ENCODE results near the gene RARB.

DNA sequence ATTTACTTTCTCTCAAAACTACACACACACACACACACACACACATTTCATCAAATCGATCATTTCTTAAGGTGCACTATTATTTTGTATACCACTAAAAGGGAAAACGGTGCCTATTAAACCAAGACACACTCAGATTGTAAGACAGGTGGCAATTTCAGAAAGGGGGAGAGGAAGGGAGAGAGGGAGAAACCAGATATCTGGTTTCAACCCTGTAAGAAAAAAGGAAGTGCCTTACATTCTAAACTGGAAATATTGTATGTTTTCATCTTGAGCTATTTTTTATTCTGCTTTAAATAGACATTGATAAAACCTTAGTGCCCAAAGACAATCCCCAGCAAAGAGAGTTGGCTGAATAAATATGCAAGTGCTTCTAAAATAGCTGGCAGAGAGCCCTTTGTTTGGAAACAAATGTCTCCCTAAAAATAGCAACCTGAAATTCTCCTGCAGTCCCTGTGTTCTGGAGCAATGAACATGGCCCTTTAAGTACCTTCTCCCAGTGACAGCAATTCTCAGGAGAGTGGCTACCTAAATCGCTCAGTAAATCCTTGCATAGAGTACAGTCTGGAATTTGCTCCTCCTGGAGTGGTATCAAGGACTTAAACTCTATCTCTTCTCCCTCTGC is 85.7 kb downstream of the RARB start:
- TF ChIP-seq, protein P1, sequence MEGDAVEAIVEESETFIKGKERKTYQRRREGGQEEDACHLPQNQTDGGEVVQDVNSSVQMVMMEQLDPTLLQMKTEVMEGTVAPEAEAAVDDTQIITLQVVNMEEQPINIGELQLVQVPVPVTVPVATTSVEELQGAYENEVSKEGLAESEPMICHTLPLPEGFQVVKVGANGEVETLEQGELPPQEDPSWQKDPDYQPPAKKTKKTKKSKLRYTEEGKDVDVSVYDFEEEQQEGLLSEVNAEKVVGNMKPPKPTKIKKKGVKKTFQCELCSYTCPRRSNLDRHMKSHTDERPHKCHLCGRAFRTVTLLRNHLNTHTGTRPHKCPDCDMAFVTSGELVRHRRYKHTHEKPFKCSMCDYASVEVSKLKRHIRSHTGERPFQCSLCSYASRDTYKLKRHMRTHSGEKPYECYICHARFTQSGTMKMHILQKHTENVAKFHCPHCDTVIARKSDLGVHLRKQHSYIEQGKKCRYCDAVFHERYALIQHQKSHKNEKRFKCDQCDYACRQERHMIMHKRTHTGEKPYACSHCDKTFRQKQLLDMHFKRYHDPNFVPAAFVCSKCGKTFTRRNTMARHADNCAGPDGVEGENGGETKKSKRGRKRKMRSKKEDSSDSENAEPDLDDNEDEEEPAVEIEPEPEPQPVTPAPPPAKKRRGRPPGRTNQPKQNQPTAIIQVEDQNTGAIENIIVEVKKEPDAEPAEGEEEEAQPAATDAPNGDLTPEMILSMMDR (IDR thresholded peaks at IDR 0.05) = no peak
- TF ChIP-seq ZFX (IDR thresholded peaks at IDR 0.05; ENCODE audit: borderline replicate concordance) = no peak

All from 22Rv1 (cell line).